Activated T-cell treated with anti-CD3 and anti-CD28 coated beads, Interleukin-2, amount 50 U/mL, for 72 hours (primary cell): Measurements from ENCODE around the gene LIMS2. TPM values are rescaled to one million over a fixed set of nuclear protein-coding genes. Genes with fewer than 3 reads are reported as not detected.

Experiments used
- ATAC-seq, 2 donors: fragments of 150-1000 bp; cut with Tn5 transposase; replicated peaks in 1 of 2; 2 replicates each; pipeline ENCODE4 v1.10.0; 2021; ENCODE audit warnings: moderate library complexity in 2 of 2, mild to moderate bottlenecking in 1 of 2
- DNase-seq, 2 donors: peaks; one replicate each; pipeline ENCODE4 v3.0.0; 2021 to 2022; ENCODE audit warnings: mixed read lengths in 1 of 2
- H3K27ac Mint-ChIP-seq: one replicate; pipeline ENCODE4 v1.8.0; 2022; ENCODE audit warnings: mild to moderate bottlenecking, moderate library complexity, mixed read lengths
- H3K27me3 Mint-ChIP-seq: one replicate; pipeline ENCODE4 v1.8.0; 2022; ENCODE audit warnings: low read depth, mixed read lengths
- H3K36me3 Mint-ChIP-seq, 2 donors: one replicate each; pipeline ENCODE4 v1.8.0; 2022; ENCODE audit warnings: mixed read lengths in 2 of 2, mild to moderate bottlenecking in 1 of 2; ENCODE audit not compliant: insufficient read depth in 2 of 2
- H3K4me1 Mint-ChIP-seq: one replicate; pipeline ENCODE4 v1.8.0; 2022; ENCODE audit warnings: low read depth, mixed read lengths
- H3K4me3 Mint-ChIP-seq, 2 donors: one replicate each; pipeline ENCODE4 v1.8.0; 2022; ENCODE audit warnings: mild to moderate bottlenecking in 2 of 2, mixed read lengths in 2 of 2, moderate library complexity in 2 of 2
- H3K9me3 Mint-ChIP-seq, 2 donors: one replicate each; pipeline ENCODE4 v1.8.0; 2022; ENCODE audit warnings: mixed read lengths in 2 of 2
- total RNA-seq, 2 donors: library from RNA; stranded (reverse); gene quantifications; one replicate each; pipeline ENCODE4 v1.2.3, GENCODE V29; 2022

Gene LIMS2, protein sequence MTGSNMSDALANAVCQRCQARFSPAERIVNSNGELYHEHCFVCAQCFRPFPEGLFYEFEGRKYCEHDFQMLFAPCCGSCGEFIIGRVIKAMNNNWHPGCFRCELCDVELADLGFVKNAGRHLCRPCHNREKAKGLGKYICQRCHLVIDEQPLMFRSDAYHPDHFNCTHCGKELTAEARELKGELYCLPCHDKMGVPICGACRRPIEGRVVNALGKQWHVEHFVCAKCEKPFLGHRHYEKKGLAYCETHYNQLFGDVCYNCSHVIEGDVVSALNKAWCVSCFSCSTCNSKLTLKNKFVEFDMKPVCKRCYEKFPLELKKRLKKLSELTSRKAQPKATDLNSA
- 10 to 100 TPM in 1 of 2 donors, 1 to 10 TPM in 1; 6.4 to 10.3 TPM for total RNA-seq

DNA sequence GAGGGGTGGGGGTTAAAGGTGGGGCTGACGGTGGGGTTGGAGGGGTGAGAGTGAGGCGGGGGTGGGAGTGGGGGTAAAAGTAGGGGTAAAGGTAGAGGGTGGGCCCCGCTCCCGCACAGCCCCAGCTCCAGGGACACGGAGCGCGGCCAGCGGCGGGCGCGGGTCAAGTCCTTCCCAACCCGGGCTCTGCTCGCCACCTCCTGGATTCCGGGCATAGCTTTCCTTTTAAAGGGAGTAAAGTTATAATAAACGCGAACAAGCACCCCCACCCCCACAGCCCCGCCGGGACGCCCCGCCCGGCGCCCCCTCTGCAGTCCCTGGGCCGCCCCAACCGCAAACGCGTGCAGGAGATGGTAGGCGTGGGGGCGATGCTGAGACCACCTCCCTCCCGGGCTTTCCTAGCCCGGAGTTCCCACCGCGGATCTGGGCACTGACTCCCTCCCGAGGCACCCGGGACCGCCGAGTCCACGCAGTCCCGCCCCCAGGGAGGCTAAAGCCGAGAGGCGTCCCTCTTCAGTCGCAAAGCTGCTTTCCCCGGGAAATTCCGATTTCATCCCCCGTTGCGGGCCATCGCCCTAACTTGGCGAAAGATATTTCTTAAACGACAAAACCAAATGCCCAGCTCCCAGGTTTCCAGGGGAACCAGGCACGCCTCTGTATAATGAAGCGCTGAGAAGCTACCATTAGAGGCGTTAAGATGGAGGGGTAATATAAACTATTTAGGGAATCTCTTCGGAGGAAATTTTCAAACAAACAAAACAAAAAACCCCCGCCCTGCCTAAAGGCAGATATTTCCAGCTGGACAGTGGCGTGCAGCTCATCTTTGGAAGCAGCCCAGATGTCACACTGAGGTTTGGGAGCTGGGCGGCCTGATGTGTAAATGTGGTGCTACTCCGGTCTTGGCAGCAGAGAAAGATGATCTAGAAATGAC, at the start of gene LIMS2:
Gene LIMS2 (minus strand): TSS at position 200 of the 931 bp plus-strand sequence. CDS start 506 bp downstream, outside the sequence.
- peak within 1 kb of the TSS; percentile 72 to 82 for H3K4me3 Mint-ChIP-seq
- no peak within 1 kb of the TSS for H3K27ac Mint-ChIP-seq
- H3K4me1 Mint-ChIP-seq, result peaks cover 6% of the 10 kb centered on the region
- no peaks in the 10 kb centered on the region for H3K9me3 Mint-ChIP-seq
- ATAC-seq, result no peak
- H3K36me3 Mint-ChIP-seq, result no peaks in the 10 kb centered on the region
- no peak for DNase-seq
- H3K27me3 Mint-ChIP-seq, result peaks cover 60% of the 10 kb centered on the region

GRCh38 chr2:127722807-127723206, 47.5 kb upstream of the LIMS2 start:
- no peak for ATAC-seq
- H3K9me3 Mint-ChIP-seq, result no peaks in the 10 kb centered on the region
- no peak overlapping the region for H3K27ac Mint-ChIP-seq
- peaks cover 10 to 36% of the 10 kb centered on the region in 2 donors for H3K36me3 Mint-ChIP-seq
- peaks cover 8% of the 10 kb centered on the region for H3K4me1 Mint-ChIP-seq
- no peak overlapping the region for H3K4me3 Mint-ChIP-seq
- no peak for DNase-seq
- no peaks in the 10 kb centered on the region for H3K27me3 Mint-ChIP-seq

GRCh38 chr2:127721978-127722355, 46.6 kb upstream of the LIMS2 start:
- Mint-ChIP-seq H3K36me3 (peaks cover 10 to 36% of the 10 kb centered on the region in 2 donors), H3K4me3 (no peak overlapping the region), H3K9me3 (no peaks in the 10 kb centered on the region), H3K27ac (peak overlapping the region; percentile 82), H3K27me3 (no peaks in the 10 kb centered on the region), H3K4me1 (peaks cover 8% of the 10 kb centered on the region)
- ATAC-seq (peak in 1 of 2 donors; percentile 30), DNase-seq (no peak)

GRCh38 chr2:127721311-127721977, 46.1 kb upstream of the LIMS2 start:
- H3K4me1 Mint-ChIP-seq, result peaks cover 8% of the 10 kb centered on the region
- no peak for DNase-seq
- ATAC-seq, result no peak
- peaks cover 10 to 32% of the 10 kb centered on the region in 2 donors for H3K36me3 Mint-ChIP-seq
- no peaks in the 10 kb centered on the region for H3K9me3 Mint-ChIP-seq
- H3K4me3 Mint-ChIP-seq, result no peak overlapping the region
- no peaks in the 10 kb centered on the region for H3K27me3 Mint-ChIP-seq
- peak overlapping the region; percentile 82 for H3K27ac Mint-ChIP-seq

GRCh38 chr2:127719301-127720218, 44.2 kb upstream of the LIMS2 start:
- peaks cover 5 to 30% of the 10 kb centered on the region in 2 donors for H3K36me3 Mint-ChIP-seq

DNA sequence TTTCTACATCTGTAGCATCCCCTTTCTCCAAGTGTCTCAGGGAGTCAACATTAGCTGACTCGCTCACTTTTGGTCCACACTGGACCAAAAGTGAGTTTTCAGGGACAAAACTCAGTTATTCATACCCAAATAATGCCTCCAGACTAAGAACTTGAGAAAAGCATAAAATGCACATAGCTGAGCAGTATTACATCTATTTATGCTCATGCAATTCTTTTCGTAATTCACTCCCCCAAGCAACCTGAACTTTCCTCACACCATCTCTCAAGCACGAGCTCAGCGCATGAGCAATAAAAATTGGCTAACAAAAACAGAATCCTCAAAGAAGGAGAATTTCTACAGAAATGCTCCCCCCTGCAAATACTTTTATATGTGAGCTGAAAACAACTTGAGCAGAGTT, 42.9 kb upstream of the LIMS2 start:
- no peak overlapping the region for H3K27ac Mint-ChIP-seq

More at GRCh38 chr2:127719301-127720218, 44.2 kb upstream of the LIMS2 start:
- ATAC-seq (no peak), DNase-seq (no peak)
- H3K9me3 Mint-ChIP-seq, result no peaks in the 10 kb centered on the region
- H3K27ac Mint-ChIP-seq, result no peak overlapping the region
- H3K27me3 Mint-ChIP-seq, result no peaks in the 10 kb centered on the region
- no peak overlapping the region for H3K4me3 Mint-ChIP-seq
- H3K4me1 Mint-ChIP-seq, result peaks cover 8% of the 10 kb centered on the region

DNA sequence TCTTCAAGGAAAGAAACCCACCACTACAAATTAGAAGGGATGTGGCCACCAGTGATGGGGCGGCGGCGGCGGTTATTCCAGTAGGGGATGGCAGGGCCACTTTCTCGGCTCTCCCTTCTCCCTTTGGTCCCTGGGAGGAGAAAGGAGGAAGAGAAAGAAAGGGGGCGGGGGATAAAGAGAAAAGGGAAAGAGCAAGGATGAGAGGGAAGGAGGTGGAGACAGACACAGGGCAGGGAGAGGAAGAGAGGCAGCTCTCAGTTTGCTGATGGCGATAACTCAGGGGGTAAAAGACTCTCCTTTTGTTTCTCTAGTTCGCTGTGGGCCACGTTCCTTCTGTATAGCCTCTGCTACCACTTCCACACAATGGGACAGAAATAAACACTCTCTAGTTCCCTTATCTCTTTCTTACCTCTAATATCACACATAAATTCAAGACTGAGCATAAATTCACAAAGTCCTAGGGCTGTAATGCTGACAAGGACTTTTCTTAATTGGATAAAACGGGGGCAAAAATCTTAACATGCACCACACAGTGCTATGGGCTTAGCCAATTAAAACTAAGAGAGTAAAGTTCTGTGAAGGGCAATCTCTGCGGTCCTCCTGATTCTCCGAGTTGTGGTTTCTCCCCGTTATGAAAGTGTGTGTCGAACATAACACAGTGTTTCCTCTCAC, 40.6 kb upstream of the LIMS2 start:
- no peaks in the 10 kb centered on the region for H3K4me1 Mint-ChIP-seq
- H3K9me3 Mint-ChIP-seq, result no peaks in the 10 kb centered on the region
- no peaks in the 10 kb centered on the region for H3K27me3 Mint-ChIP-seq
- DNase-seq (no peak), ATAC-seq (no peak)
- H3K27ac Mint-ChIP-seq, result no peak overlapping the region
- H3K36me3 Mint-ChIP-seq, result peaks cover 0 to 12% of the 10 kb centered on the region in 2 donors
- H3K4me3 Mint-ChIP-seq, result no peak overlapping the region

More for the DNA sequence above, 42.9 kb upstream of the LIMS2 start:
- Mint-ChIP-seq H3K27me3 (no peaks in the 10 kb centered on the region), H3K4me1 (peaks cover 8% of the 10 kb centered on the region), H3K4me3 (no peak overlapping the region), H3K36me3 (peaks cover 5 to 27% of the 10 kb centered on the region in 2 donors), H3K9me3 (no peaks in the 10 kb centered on the region)
- ATAC-seq (no peak), DNase-seq (no peak)

DNA sequence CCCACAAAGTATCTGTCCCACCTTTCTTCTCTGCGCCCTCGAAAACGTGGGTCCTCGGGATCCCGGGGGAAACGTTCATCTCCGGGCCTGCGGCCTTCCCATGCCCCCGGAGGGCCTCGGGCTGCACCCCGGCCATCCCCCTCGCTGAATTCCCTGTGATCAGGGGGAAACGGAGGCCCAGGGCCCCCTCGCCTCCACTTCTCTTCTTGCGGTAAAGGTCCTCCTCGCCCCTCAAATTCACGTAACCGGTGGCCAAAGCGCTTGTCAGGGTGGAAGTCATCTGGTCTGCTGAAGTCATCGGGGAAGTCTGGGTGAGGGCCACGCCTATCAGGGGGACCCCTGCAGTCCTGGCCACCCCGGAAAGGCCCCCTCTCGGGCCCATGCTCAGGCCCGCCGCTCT, 38.2 kb upstream of the LIMS2 start:
- no peak for DNase-seq
- no peak for ATAC-seq
- no peak overlapping the region for H3K4me3 Mint-ChIP-seq
- no peaks in the 10 kb centered on the region for H3K27me3 Mint-ChIP-seq
- H3K9me3 Mint-ChIP-seq, result no peaks in the 10 kb centered on the region
- H3K36me3 Mint-ChIP-seq, result peaks cover 0 to 10% of the 10 kb centered on the region in 2 donors
- no peak overlapping the region for H3K27ac Mint-ChIP-seq
- H3K4me1 Mint-ChIP-seq, result no peaks in the 10 kb centered on the region

- Mint-ChIP-seq H3K4me1 (no peaks in the 10 kb centered on the region), H3K27me3 (no peaks in the 10 kb centered on the region), H3K9me3 (no peaks in the 10 kb centered on the region), H3K36me3 (peaks cover 0 to 7% of the 10 kb centered on the region in 2 donors), H3K27ac (no peak overlapping the region), H3K4me3 (no peak overlapping the region)
- DNase-seq, result no peak
- ATAC-seq, result no peak
These were observed 37.7 kb upstream of the LIMS2 start for GRCh38 chr2:127712999-127713398.

- DNase-seq (no peak), ATAC-seq (no peak)
- no peaks in the 10 kb centered on the region for H3K27me3 Mint-ChIP-seq
- H3K27ac Mint-ChIP-seq, result no peak overlapping the region
- no peaks in the 10 kb centered on the region for H3K9me3 Mint-ChIP-seq
- peaks cover 13% of the 10 kb centered on the region for H3K4me1 Mint-ChIP-seq
- no peak overlapping the region for H3K4me3 Mint-ChIP-seq
- H3K36me3 Mint-ChIP-seq, result peaks cover 2 to 12% of the 10 kb centered on the region in 2 donors
These were observed 34.0 kb upstream of the LIMS2 start for GRCh38 chr2:127709336-127709735.

GRCh38 chr2:127707890-127708648, 32.7 kb upstream of the LIMS2 start:
- ATAC-seq (peak; percentile 10 to 21), DNase-seq (no peak)
- Mint-ChIP-seq H3K27me3 (no peaks in the 10 kb centered on the region), H3K27ac (no peak overlapping the region), H3K4me3 (no peak overlapping the region), H3K4me1 (peaks cover 25% of the 10 kb centered on the region), H3K36me3 (peaks cover 2 to 14% of the 10 kb centered on the region in 2 donors), H3K9me3 (no peaks in the 10 kb centered on the region)
